GM23248 (cell line): ENCODE data around the gene HDGFL3.

Source experiments
- EZH2 ChIP-seq: fragments of 200-600 bp; sonication (generic); IDR thresholded peaks from 2 replicates; pipeline ENCODE4 v1.6.1; 2018; ENCODE audit warnings: antibody characterized with exemption, mild to moderate bottlenecking; ENCODE audit not compliant: insufficient read depth, poor library complexity, severe bottlenecking
- EZH2phosphoT487 ChIP-seq: fragments of 200-600 bp; sonication (generic); IDR thresholded peaks from 2 replicates; pipeline ENCODE4 v1.6.1; 2018; ENCODE audit warnings: antibody characterized with exemption, moderate library complexity, mild to moderate bottlenecking, low read depth; ENCODE audit not compliant: insufficient read depth

DNA sequence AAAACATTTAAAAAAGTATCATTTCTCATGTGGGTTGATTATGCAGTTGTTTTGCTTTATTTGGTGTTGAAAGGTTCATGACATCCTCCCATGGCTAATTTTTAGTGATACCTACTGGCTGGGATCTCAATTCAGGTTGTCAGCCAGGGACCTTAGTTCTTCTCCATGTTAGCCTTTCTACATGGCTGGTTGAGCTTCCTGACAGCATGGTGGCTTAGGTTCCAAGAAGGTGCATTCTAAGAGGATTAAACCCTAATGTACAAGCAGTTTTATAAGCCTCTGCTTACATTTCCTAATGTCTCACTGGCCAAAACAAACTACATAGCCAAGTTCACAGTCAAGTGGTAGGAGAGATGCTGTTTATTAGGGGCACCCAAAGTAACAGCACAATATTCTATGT is 109.5 kb downstream of the HDGFL3 start:
- TF ChIP-seq EZH2: no peak
- no peak for TF ChIP-seq EZH2phosphoT487
